Upper lobe of left lung (tissue), 4 donors: ENCODE data around the gene NRROS.

ENCODE experiments used
- CTCF ChIP-seq, 6 experiments: fragments of 450-650 bp in 4 of 6; fragments of 200-600 bp in 2 of 6; sonication (generic) in 2 of 6; IDR thresholded peaks; one replicate each; pipeline ENCODE4 v1.5.1; 2016 to 2019; ENCODE audit warnings: antibody characterized with exemption in 6 of 6
- EP300 ChIP-seq, 4 donors: sonication (generic); formaldehyde crosslinking; IDR thresholded peaks; one replicate each; pipeline ENCODE4 v1.5.1; 2017; ENCODE audit warnings: antibody characterized with exemption in 4 of 4, control low read depth in 2 of 4

GRCh38 chr3:196636369-196637349 is 2.8 kb upstream of the NRROS start:
- TF ChIP-seq EP300 (IDR thresholded peaks at IDR 0.05) (no peak), CTCF (IDR thresholded peaks at IDR 0.05) (no peak)
